Loucy (cell line): ENCODE results near the gene PKP1.

Experiments used
- H2AFZ ChIP-seq: fragments of 200-600 bp; sonication (generic); 2 replicates; pipeline ENCODE4 v1.6.0; 2016; ENCODE audit warnings: antibody characterized with exemption, mild to moderate bottlenecking, low read length, moderate library complexity
- H3F3A ChIP-seq: fragments of 200-600 bp; 2 replicates; pipeline ENCODE4 v1.6.0; 2016; ENCODE audit warnings: antibody characterized with exemption, low read depth, mild to moderate bottlenecking
- H3K27me3 ChIP-seq: fragments of 200-600 bp; sonication (generic); 2 replicates; pipeline ENCODE4 v1.6.1; 2014; ENCODE audit warnings: low read length, mild to moderate bottlenecking; ENCODE audit not compliant: insufficient read depth, poor library complexity, severe bottlenecking
- H3K36me3 ChIP-seq: fragments of 200-600 bp; sonication (generic); 2 replicates; pipeline ENCODE4 v1.6.1; 2016; ENCODE audit warnings: low read length; ENCODE audit not compliant: insufficient read depth
- H3K4me1 ChIP-seq: fragments of 200-600 bp; sonication (generic); 2 replicates; pipeline ENCODE4 v1.5.1; 2014; ENCODE audit warnings: low read length, mild to moderate bottlenecking; ENCODE audit not compliant: insufficient read depth, poor library complexity, severe bottlenecking
- H3K4me2 ChIP-seq: fragments of 200-600 bp; sonication (generic); 2 replicates; pipeline ENCODE4 v1.6.0; 2014; ENCODE audit warnings: antibody characterized with exemption, low read length, low read depth, mild to moderate bottlenecking; ENCODE audit not compliant: poor library complexity, severe bottlenecking
- H3K4me3 ChIP-seq: fragments of 200-600 bp; sonication (generic); 2 replicates; pipeline ENCODE4 v1.5.1; 2014; ENCODE audit warnings: low read length, mild to moderate bottlenecking, mixed read lengths; ENCODE audit not compliant: poor library complexity, severe bottlenecking
- H3K79me2 ChIP-seq: fragments of 200-600 bp; sonication (generic); 2 replicates; pipeline ENCODE4 v1.6.1; 2014; ENCODE audit warnings: low read length; ENCODE audit not compliant: insufficient read depth
- H3K9ac ChIP-seq: fragments of 200-600 bp; sonication (generic); 2 replicates; pipeline ENCODE4 v1.6.0; 2014; ENCODE audit warnings: mild to moderate bottlenecking, low read depth, low read length, moderate library complexity; ENCODE audit not compliant: poor library complexity, severe bottlenecking
- H3K9me2 ChIP-seq: fragments of 200-600 bp; sonication (generic); replicated peaks from 2 replicates; pipeline ENCODE4 v1.6.1; 2016; ENCODE audit warnings: low read depth, low read length, mixed read lengths
- H3K9me3 ChIP-seq: fragments of 200-600 bp; sonication (generic); 2 replicates; pipeline ENCODE4 v1.6.1; 2014; ENCODE audit warnings: mild to moderate bottlenecking, antibody characterized with exemption, low read length, low read depth; ENCODE audit not compliant: insufficient read depth
- H4K20me1 ChIP-seq: fragments of 200-600 bp; sonication (generic); 2 replicates; pipeline ENCODE4 v1.6.0; 2014; ENCODE audit warnings: antibody characterized with exemption, low read length, mild to moderate bottlenecking; ENCODE audit not compliant: insufficient read depth, poor library complexity, severe bottlenecking
- CTCF ChIP-seq: fragments of 200-600 bp; sonication (generic); conservative IDR thresholded peaks from 2 replicates; pipeline ENCODE4 v1.5.1; 2014; ENCODE audit warnings: mild to moderate bottlenecking, antibody characterized with exemption, low read length
- EZH2phosphoT487 ChIP-seq: fragments of 200-600 bp; IDR thresholded peaks from 2 replicates; pipeline ENCODE4 v1.6.1; 2018; ENCODE audit warnings: antibody characterized with exemption, mild to moderate bottlenecking, moderate library complexity, borderline replicate concordance

The PKP1 gene

DNA sequence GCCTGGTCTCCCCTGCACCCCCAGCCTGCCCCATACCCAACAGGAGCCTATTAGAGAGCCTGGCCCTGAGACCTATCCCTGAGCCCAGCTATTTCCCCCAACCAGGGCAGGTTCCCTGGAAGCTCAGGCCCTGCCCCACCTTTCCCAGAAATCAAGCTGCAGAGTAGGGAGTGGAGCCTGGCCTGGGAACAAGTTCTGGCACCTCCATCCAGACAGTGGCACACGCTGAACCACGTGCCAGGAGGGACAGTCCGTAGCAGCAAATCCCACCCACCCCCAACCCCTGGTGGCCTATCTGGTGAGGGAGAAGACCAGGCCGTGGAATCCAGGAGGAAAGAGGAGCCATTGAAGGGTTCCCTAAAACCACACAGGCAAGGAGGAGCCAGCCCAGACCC is 71.6 kb downstream of the PKP1 start:
- no peaks in the 10 kb centered on the region for H4K20me1 ChIP-seq
- TF ChIP-seq EZH2phosphoT487 (no peak), CTCF (no peak)
- no peaks in the 10 kb centered on the region for H3K27me3 ChIP-seq
- H3F3A ChIP-seq = no peaks in the 10 kb centered on the region
- H2AFZ ChIP-seq = no peak overlapping the region
- no peaks in the 10 kb centered on the region for H3K4me1 ChIP-seq
- H3K36me3 ChIP-seq = no peaks in the 10 kb centered on the region
- H3K9me2 ChIP-seq = no peaks in the 10 kb centered on the region
- no peaks in the 10 kb centered on the region for H3K9me3 ChIP-seq
- H3K4me2 ChIP-seq = no peak overlapping the region
- H3K9ac ChIP-seq = no peak overlapping the region
- H3K79me2 ChIP-seq = no peaks in the 10 kb centered on the region
- H3K4me3 ChIP-seq = no peak overlapping the region

DNA sequence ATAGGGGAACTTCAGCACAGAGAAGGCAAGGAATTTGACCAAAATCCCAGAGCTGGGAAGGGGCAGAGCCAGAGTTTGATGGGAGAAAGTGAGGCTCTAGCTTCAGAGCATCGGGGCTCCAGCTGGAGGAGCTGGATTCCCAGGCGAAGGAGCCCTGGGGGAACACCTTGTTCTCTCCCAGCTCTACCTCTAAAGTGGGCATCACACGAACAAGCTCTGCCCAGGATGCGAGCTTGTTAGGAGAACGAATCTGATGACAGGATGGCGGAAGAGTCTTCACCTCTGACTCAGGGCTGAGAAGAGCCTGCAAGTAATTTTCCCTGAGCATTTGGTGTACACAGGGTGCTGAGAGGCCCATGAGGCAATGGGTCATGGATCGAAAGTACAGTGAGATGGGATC is 72.2 kb downstream of the PKP1 start:
- H3K9me3 ChIP-seq = no peaks in the 10 kb centered on the region
- H2AFZ ChIP-seq = no peak overlapping the region
- H3K4me1 ChIP-seq = no peaks in the 10 kb centered on the region
- H3K4me3 ChIP-seq = no peak overlapping the region
- H3K4me2 ChIP-seq = no peak overlapping the region
- H3K36me3 ChIP-seq = no peaks in the 10 kb centered on the region
- no peaks in the 10 kb centered on the region for H3F3A ChIP-seq
- H3K9ac ChIP-seq = no peak overlapping the region
- TF ChIP-seq CTCF (no peak), EZH2phosphoT487 (no peak)
- no peaks in the 10 kb centered on the region for H3K79me2 ChIP-seq
- H3K9me2 ChIP-seq = no peaks in the 10 kb centered on the region
- H3K27me3 ChIP-seq = no peaks in the 10 kb centered on the region
- H4K20me1 ChIP-seq = no peaks in the 10 kb centered on the region

- H4K20me1 ChIP-seq = no peaks in the 10 kb centered on the region
- H3K79me2 ChIP-seq = no peaks in the 10 kb centered on the region
- H3K9me3 ChIP-seq = no peaks in the 10 kb centered on the region
- H3K4me3 ChIP-seq = no peak overlapping the region
- no peaks in the 10 kb centered on the region for H3K27me3 ChIP-seq
- H2AFZ ChIP-seq = no peak overlapping the region
- no peak overlapping the region for H3K4me2 ChIP-seq
- no peaks in the 10 kb centered on the region for H3K4me1 ChIP-seq
- TF ChIP-seq CTCF = no peak
- no peaks in the 10 kb centered on the region for H3K36me3 ChIP-seq
- H3F3A ChIP-seq = no peaks in the 10 kb centered on the region
- no peaks in the 10 kb centered on the region for H3K9me2 ChIP-seq
- H3K9ac ChIP-seq = no peak overlapping the region
These were observed 72.9 kb downstream of the PKP1 start for GRCh38 chr1:201356236-201356635.
